GM12891 (cell line): ENCODE data around the gene BLTP2.

Experiments
- POLR2A ChIP-seq: IDR thresholded peaks from 2 replicates; pipeline ENCODE4 v1.6.1; 2011; ENCODE audit warnings: low read depth, low read length, control low read depth
- TAF1 ChIP-seq: IDR thresholded peaks from 2 replicates; pipeline ENCODE4 v1.6.1; 2011; ENCODE audit warnings: low read depth, low read length, control low read depth

DNA sequence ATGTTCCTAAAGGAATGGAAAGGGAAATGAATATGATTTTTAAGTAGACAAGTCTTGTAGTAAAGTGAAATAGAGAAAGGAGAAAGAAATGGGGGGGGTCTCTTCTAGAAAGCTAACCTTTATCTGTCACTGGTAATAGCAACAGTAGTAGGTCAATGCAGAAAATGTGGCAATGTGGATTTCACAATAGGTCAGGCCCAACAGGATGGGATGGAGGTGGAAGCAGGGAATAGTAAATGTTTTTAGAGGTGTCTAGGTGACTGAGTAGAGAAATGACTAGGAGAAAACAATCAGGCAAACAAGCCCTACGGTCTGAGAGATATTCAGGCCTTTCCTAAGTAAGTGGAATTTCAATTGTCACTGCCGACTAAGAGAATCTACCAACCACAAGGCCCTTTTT, 24.9 kb downstream of the BLTP2 start:
- TF ChIP-seq POLR2A (no peak), TAF1 (no peak)
